ENCODE data around the gene PMM1. TPM values are rescaled to one million over a fixed set of nuclear protein-coding genes. Genes with fewer than 3 reads are reported as not detected.

PMM1 gene
- total and polyA plus RNA-seq, 2 of the 13 experiments (the other 11 are each of a cell fraction or from before 2014, with no cell fraction given), result 17.8 to 95.6 TPM

GRCh38 chr22:41596776-41597634 lies 7.4 kb upstream of the PMM1 start (continued):
- no peak for TF ChIP-seq TP53 (CRISPR knock-in tag; conservative IDR thresholded peaks at IDR 0.05)
- no peak for TF ChIP-seq ZNF207 (IDR thresholded peaks at IDR 0.05; ENCODE audit: borderline replicate concordance)
- TF ChIP-seq GZF1 (CRISPR knock-in tag; IDR thresholded peaks at IDR 0.05), result no peak
- no peak for TF ChIP-seq NFRKB (IDR thresholded peaks at IDR 0.05)
- TF ChIP-seq, protein P1, sequence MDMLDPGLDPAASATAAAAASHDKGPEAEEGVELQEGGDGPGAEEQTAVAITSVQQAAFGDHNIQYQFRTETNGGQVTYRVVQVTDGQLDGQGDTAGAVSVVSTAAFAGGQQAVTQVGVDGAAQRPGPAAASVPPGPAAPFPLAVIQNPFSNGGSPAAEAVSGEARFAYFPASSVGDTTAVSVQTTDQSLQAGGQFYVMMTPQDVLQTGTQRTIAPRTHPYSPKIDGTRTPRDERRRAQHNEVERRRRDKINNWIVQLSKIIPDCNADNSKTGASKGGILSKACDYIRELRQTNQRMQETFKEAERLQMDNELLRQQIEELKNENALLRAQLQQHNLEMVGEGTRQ (IDR thresholded peaks at IDR 0.05; ENCODE audit: low read depth, low read length), result no peak
- TF ChIP-seq, protein P1 (CRISPR knock-in tag; IDR thresholded peaks at IDR 0.05; ENCODE audit: borderline replicate concordance), result no peak
- no peak for TF ChIP-seq ZNF660 (CRISPR knock-in tag; IDR thresholded peaks at IDR 0.05; ENCODE audit: borderline replicate concordance, low read depth)
- no peak for TF ChIP-seq ZNF484 (CRISPR knock-in tag; IDR thresholded peaks at IDR 0.05; ENCODE audit: borderline replicate concordance, low read depth)
- TF ChIP-seq ELF1 (CRISPR knock-in tag; IDR thresholded peaks at IDR 0.05), result no peak
- no peak for TF ChIP-seq ZNF616 (CRISPR knock-in tag; IDR thresholded peaks at IDR 0.05; ENCODE audit: low read depth)
- TF ChIP-seq ATF1 (CRISPR knock-in tag; IDR thresholded peaks at IDR 0.05), result no peak
- TF ChIP-seq, protein P2, sequence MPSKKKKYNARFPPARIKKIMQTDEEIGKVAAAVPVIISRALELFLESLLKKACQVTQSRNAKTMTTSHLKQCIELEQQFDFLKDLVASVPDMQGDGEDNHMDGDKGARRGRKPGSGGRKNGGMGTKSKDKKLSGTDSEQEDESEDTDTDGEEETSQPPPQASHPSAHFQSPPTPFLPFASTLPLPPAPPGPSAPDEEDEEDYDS (CRISPR knock-in tag; IDR thresholded peaks at IDR 0.05), result no peak
- TF ChIP-seq, protein P3, sequence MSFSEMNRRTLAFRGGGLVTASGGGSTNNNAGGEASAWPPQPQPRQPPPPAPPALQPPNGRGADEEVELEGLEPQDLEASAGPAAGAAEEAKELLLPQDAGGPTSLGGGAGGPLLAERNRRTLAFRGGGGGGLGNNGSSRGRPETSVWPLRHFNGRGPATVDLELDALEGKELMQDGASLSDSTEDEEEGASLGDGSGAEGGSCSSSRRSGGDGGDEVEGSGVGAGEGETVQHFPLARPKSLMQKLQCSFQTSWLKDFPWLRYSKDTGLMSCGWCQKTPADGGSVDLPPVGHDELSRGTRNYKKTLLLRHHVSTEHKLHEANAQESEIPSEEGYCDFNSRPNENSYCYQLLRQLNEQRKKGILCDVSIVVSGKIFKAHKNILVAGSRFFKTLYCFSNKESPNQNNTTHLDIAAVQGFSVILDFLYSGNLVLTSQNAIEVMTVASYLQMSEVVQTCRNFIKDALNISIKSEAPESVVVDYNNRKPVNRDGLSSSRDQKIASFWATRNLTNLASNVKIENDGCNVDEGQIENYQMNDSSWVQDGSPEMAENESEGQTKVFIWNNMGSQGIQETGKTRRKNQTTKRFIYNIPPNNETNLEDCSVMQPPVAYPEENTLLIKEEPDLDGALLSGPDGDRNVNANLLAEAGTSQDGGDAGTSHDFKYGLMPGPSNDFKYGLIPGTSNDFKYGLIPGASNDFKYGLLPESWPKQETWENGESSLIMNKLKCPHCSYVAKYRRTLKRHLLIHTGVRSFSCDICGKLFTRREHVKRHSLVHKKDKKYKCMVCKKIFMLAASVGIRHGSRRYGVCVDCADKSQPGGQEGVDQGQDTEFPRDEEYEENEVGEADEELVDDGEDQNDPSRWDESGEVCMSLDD (CRISPR knock-in tag; IDR thresholded peaks at IDR 0.05; ENCODE audit: borderline replicate concordance), result no peak
- TF ChIP-seq, protein P4, sequence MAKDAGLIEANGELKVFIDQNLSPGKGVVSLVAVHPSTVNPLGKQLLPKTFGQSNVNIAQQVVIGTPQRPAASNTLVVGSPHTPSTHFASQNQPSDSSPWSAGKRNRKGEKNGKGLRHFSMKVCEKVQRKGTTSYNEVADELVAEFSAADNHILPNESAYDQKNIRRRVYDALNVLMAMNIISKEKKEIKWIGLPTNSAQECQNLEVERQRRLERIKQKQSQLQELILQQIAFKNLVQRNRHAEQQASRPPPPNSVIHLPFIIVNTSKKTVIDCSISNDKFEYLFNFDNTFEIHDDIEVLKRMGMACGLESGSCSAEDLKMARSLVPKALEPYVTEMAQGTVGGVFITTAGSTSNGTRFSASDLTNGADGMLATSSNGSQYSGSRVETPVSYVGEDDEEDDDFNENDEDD (CRISPR knock-in tag; IDR thresholded peaks at IDR 0.05; ENCODE audit: borderline replicate concordance), result no peak
- TF ChIP-seq ZNF800 (CRISPR knock-in tag; IDR thresholded peaks at IDR 0.05), result no peak
- no peak for TF ChIP-seq SMARCE1 (IDR thresholded peaks at IDR 0.05; ENCODE audit: borderline replicate concordance)
- TF ChIP-seq, protein P5, sequence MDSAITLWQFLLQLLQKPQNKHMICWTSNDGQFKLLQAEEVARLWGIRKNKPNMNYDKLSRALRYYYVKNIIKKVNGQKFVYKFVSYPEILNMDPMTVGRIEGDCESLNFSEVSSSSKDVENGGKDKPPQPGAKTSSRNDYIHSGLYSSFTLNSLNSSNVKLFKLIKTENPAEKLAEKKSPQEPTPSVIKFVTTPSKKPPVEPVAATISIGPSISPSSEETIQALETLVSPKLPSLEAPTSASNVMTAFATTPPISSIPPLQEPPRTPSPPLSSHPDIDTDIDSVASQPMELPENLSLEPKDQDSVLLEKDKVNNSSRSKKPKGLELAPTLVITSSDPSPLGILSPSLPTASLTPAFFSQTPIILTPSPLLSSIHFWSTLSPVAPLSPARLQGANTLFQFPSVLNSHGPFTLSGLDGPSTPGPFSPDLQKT (CRISPR knock-in tag; IDR thresholded peaks at IDR 0.05; ENCODE audit: borderline replicate concordance), result no peak
- 0 out of 2 replicates have a peak, but pooled peaks have one; percentile 55 for TF ChIP-seq GPN1 (CRISPR knock-in tag; IDR thresholded peaks at IDR 0.05; ENCODE audit: borderline replicate concordance)
- TF ChIP-seq ZC3H13 (CRISPR knock-in tag; IDR thresholded peaks at IDR 0.05), result no peak
- TF ChIP-seq HOXA3 (CRISPR knock-in tag; IDR thresholded peaks at IDR 0.05), result peak; percentile 26; the same call in 1 of the 2 replicates

Data from HepG2 (cell line).